ENCODE results near the gene NTRK3. TPM values are rescaled to one million over a fixed set of nuclear protein-coding genes. Genes with fewer than 3 reads are reported as not detected.

The NTRK3 gene
- total and polyA plus RNA-seq, 8 donors = 4.1 to 9.8 (median 7.4) TPM

- ATAC-seq (no peak), DNase-seq (no peak)
- Histone ChIP-seq H3K4me3 (no peak overlapping the region), H3K27ac (no peak overlapping the region), H3K4me1 (no peaks in the 10 kb centered on the region), H3K27me3 (no peaks in the 10 kb centered on the region), H3K9me3 (no peaks in the 10 kb centered on the region), H3K36me3 (no peaks in the 10 kb centered on the region)
- no peak for TF ChIP-seq CTCF (IDR thresholded peaks at IDR 0.05)
- intact Hi-C loops (cut with DNase I) = no loop called here
Observed at GRCh38 chr15:87965304-87965703, 291.2 kb downstream of the NTRK3 start.

- intact Hi-C loops (cut with DNase I) = no loop called here
- TF ChIP-seq CTCF (IDR thresholded peaks at IDR 0.05) = no peak
- Histone ChIP-seq H3K4me3 (no peak overlapping the region), H3K27ac (no peak overlapping the region), H3K36me3 (no peaks in the 10 kb centered on the region), H3K4me1 (no peaks in the 10 kb centered on the region), H3K27me3 (peaks cover 0 to 11% of the 10 kb centered on the region in 2 donors), H3K9me3 (no peaks in the 10 kb centered on the region)
- ATAC-seq (no peak), DNase-seq (no peak)
Observed at GRCh38 chr15:87962428-87962827, 294.1 kb downstream of the NTRK3 start.

- Histone ChIP-seq H3K36me3 (no peaks in the 10 kb centered on the region), H3K9me3 (no peaks in the 10 kb centered on the region), H3K27me3 (peaks cover 0 to 11% of the 10 kb centered on the region in 2 donors), H3K4me3 (no peak overlapping the region), H3K27ac (no peak overlapping the region), H3K4me1 (no peaks in the 10 kb centered on the region)
- no peak for TF ChIP-seq CTCF (IDR thresholded peaks at IDR 0.05)
- no peak for ATAC-seq
- intact Hi-C loops (cut with DNase I) = no loop called here
- DNase-seq = no peak
Observed at GRCh38 chr15:87961851-87962420, 294.6 kb downstream of the NTRK3 start.

- intact Hi-C loops (cut with DNase I) = no loop called here
- Histone ChIP-seq H3K27me3 (peaks cover 0 to 11% of the 10 kb centered on the region in 2 donors), H3K9me3 (no peaks in the 10 kb centered on the region), H3K4me1 (no peaks in the 10 kb centered on the region), H3K27ac (no peak overlapping the region), H3K36me3 (no peaks in the 10 kb centered on the region), H3K4me3 (no peak overlapping the region)
- no peak for ATAC-seq
- DNase-seq = no peak
- no peak for TF ChIP-seq CTCF (IDR thresholded peaks at IDR 0.05)
Observed at GRCh38 chr15:87959662-87960061, 296.9 kb downstream of the NTRK3 start.

GRCh38 chr15:87959080-87959479 is 297.5 kb downstream of the NTRK3 start:
- Histone ChIP-seq H3K27ac (no peak overlapping the region), H3K27me3 (peaks cover 0 to 11% of the 10 kb centered on the region in 2 donors), H3K4me1 (no peaks in the 10 kb centered on the region), H3K36me3 (no peaks in the 10 kb centered on the region), H3K4me3 (no peak overlapping the region), H3K9me3 (no peaks in the 10 kb centered on the region)
- intact Hi-C loops (cut with DNase I) = no loop called here
- no peak for ATAC-seq
- DNase-seq = no peak
- no peak for TF ChIP-seq CTCF (IDR thresholded peaks at IDR 0.05)
